ENCODE results near the gene PLA2G3.

The PLA2G3 gene

DNA sequence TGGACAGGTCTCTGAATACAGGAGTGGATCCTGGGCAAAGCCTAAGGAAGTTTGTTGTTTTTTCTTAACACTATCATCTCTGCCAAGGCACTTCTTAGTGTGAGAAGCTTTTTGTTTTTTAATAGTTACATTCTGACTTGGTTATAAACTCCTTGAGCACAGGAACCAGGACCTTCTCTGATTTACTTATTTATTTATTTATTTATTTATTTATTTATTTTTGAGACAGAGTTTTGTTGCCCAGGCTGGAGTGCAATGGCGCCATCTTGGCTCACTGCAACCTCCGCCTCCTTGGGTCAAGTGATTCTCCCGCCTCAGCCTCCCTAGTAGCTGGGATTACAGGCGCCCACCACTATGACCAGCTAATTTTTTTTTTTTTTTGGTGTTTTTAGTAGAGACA is 30.7 kb upstream of the PLA2G3 start:
- Histone ChIP-seq H3K36me3 (ENCODE audit: control insufficient read depth, insufficient read depth, low read length) (no peaks in the 10 kb centered on the region), H3K27me3 (ENCODE audit: control insufficient read depth, insufficient read depth, low read length) (no peaks in the 10 kb centered on the region), H3K4me3 (ENCODE audit: low read depth, low read length) (no peak overlapping the region), H3K27ac (no peak overlapping the region), H3K9me3 (ENCODE audit: control insufficient read depth, low read length) (no peaks in the 10 kb centered on the region), H3K4me2 (ENCODE audit: low read length) (no peak overlapping the region), H2AFZ (no peak overlapping the region), H3K4me1 (peaks cover 2% of the 10 kb centered on the region), H3K79me2 (peaks cover 15% of the 10 kb centered on the region), H3K9ac (no peak overlapping the region)
- TF ChIP-seq, protein P1, sequence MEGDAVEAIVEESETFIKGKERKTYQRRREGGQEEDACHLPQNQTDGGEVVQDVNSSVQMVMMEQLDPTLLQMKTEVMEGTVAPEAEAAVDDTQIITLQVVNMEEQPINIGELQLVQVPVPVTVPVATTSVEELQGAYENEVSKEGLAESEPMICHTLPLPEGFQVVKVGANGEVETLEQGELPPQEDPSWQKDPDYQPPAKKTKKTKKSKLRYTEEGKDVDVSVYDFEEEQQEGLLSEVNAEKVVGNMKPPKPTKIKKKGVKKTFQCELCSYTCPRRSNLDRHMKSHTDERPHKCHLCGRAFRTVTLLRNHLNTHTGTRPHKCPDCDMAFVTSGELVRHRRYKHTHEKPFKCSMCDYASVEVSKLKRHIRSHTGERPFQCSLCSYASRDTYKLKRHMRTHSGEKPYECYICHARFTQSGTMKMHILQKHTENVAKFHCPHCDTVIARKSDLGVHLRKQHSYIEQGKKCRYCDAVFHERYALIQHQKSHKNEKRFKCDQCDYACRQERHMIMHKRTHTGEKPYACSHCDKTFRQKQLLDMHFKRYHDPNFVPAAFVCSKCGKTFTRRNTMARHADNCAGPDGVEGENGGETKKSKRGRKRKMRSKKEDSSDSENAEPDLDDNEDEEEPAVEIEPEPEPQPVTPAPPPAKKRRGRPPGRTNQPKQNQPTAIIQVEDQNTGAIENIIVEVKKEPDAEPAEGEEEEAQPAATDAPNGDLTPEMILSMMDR (IDR thresholded peaks at IDR 0.05) = no peak

DNA sequence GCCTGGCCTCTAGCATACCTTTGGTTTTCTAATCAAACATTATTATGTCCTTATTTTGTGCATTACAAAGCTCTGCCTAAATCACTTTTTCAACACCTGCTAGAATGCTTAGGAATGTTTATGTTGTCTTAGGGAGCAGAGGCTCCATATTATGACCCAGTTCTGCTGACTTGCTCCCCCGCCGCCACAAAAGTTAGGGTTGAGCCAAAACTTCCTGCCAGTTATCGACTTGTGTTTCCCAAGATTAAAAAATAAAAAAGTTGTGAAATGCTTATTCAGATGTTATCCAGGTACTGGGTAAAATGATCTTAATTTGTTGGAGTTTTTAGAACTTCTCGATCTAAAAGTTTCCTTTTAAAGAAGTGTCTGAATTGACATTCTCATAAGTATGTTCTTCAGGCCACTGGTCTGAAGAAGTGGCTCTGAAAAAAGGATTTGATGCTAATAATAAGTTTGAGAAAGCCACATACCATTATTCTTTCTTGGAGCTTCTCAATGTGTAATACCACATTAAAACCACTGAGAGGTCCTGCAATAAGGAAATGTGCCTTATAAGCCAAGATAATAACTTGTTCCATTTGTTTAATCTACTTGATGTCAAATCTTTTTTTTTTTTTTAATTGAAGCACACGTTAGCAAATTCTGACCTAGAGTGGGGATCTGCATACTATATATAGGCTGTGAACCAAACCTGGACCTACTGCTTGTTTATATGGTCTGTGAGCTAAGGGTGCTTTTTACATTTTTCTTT is 21.9 kb upstream of the PLA2G3 start:
- peak overlapping the region; percentile 71 for H3K4me2 ChIP-seq (ENCODE audit: low read length)
- peak overlapping the region; percentile 48 for H3K4me3 ChIP-seq (ENCODE audit: low read depth, low read length)
- no peak overlapping the region for H3K9ac ChIP-seq
- TF ChIP-seq, protein P1 (IDR thresholded peaks at IDR 0.05) = no peak
- no peak overlapping the region for H3K27ac ChIP-seq
- no peak overlapping the region for H2AFZ ChIP-seq
- H3K36me3 ChIP-seq (ENCODE audit: control insufficient read depth, insufficient read depth, low read length) = no peaks in the 10 kb centered on the region
- peaks cover 5% of the 10 kb centered on the region for H3K79me2 ChIP-seq
- peaks cover 2% of the 10 kb centered on the region for H3K4me1 ChIP-seq
- no peaks in the 10 kb centered on the region for H3K9me3 ChIP-seq (ENCODE audit: control insufficient read depth, low read length)
- no peaks in the 10 kb centered on the region for H3K27me3 ChIP-seq (ENCODE audit: control insufficient read depth, insufficient read depth, low read length)

DNA sequence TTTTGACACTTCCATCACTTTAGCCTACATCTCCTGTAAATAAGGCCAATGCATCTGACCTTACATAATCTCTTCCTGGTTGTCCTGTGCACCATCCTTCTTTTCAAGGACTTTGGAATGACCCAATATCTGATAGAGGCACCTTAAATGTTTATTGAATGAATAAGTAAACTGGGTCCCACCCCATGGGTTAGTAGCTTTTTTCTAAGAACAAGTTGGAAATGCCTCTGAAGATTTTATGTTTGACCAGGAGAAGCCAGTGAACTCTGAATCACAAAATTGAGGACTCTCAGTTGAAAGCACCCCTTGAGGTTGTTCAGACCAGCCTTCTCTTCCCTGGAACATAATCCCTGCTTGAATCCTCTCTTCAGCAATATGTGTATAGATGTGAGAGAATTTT is 21.1 kb upstream of the PLA2G3 start:
- Histone ChIP-seq H3K27ac (no peak overlapping the region), H3K27me3 (ENCODE audit: control insufficient read depth, insufficient read depth, low read length) (no peaks in the 10 kb centered on the region)

DNA sequence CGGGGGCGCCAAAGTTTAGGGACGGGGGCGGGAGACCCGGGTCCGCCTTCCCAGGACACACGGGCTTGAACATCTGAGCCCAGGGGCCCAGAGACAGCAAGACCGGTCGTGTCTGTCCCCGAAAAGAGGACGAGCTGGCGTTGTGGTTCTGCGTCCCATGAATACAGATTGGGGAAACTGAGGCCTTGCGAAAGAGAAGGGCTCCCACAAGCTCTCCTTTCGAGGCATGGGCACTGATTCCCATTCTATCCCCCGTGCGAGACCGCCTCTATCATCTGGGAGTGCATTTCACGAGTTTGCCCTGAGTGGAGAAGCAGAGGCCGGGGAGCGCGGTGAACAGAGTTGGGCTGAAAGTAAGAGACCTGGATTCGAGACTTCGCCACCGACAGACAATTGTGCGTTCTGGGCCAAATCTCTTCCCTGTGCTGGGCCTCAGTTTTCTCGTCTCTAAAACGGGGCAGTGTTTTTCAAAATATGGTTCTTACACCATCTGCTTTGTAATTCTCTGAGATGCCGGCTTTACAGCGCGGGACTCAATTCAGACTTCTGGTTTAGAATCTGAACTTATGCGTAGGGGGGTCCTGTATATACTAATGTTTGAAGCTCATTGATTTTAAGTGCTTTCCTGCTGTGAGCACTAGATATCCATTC is 20.1 kb upstream of the PLA2G3 start:
- no peak overlapping the region for H3K9ac ChIP-seq
- peak overlapping the region; percentile 90 for H2AFZ ChIP-seq
- H3K4me2 ChIP-seq (ENCODE audit: low read length) = peak overlapping the region; percentile 71
- peaks cover 2% of the 10 kb centered on the region for H3K79me2 ChIP-seq
- no peaks in the 10 kb centered on the region for H3K36me3 ChIP-seq (ENCODE audit: control insufficient read depth, insufficient read depth, low read length)
- peak overlapping the region; percentile 74 for H3K27ac ChIP-seq
- H3K27me3 ChIP-seq (ENCODE audit: control insufficient read depth, insufficient read depth, low read length) = no peaks in the 10 kb centered on the region
- TF ChIP-seq, protein P1 (IDR thresholded peaks at IDR 0.05) = no peak
- H3K4me1 ChIP-seq = peaks cover 2% of the 10 kb centered on the region
- H3K9me3 ChIP-seq (ENCODE audit: control insufficient read depth, low read length) = no peaks in the 10 kb centered on the region
- peak overlapping the region; percentile 77 for H3K4me3 ChIP-seq (ENCODE audit: low read depth, low read length)

More for the DNA sequence above, 21.1 kb upstream of the PLA2G3 start:
- no peaks in the 10 kb centered on the region for H3K9me3 ChIP-seq (ENCODE audit: control insufficient read depth, low read length)
- TF ChIP-seq, protein P1 (IDR thresholded peaks at IDR 0.05) = no peak
- peak overlapping the region; percentile 77 for H3K4me3 ChIP-seq (ENCODE audit: low read depth, low read length)
- peaks cover 2% of the 10 kb centered on the region for H3K4me1 ChIP-seq
- no peak overlapping the region for H3K9ac ChIP-seq
- no peak overlapping the region for H2AFZ ChIP-seq
- H3K4me2 ChIP-seq (ENCODE audit: low read length) = peak overlapping the region; percentile 71
- H3K79me2 ChIP-seq = peaks cover 5% of the 10 kb centered on the region
- no peaks in the 10 kb centered on the region for H3K36me3 ChIP-seq (ENCODE audit: control insufficient read depth, insufficient read depth, low read length)
